ENCODE measurements around the gene UQCR11.

UQCR11 gene

DNA sequence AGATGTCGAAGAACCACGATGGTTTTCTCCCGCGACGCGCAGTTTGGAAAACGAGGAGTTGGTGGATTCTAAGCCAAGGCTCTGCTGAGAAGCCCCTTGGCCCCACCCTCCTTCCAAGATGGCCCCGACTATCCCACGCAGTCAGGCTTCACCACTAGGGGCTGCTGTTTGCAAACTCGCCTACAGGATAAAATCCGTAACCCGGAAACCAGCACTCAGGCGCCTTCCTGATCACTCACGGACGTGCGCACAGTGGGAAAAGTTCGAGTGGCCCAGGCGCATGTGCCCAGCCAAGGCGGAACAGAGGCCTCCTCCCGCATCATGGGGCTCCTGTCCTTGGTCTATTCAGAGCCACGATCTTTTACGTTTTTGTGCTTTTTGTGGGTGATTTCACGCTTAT is 19.2 kb upstream of the UQCR11 start:
- TF ChIP-seq, protein P1, sequence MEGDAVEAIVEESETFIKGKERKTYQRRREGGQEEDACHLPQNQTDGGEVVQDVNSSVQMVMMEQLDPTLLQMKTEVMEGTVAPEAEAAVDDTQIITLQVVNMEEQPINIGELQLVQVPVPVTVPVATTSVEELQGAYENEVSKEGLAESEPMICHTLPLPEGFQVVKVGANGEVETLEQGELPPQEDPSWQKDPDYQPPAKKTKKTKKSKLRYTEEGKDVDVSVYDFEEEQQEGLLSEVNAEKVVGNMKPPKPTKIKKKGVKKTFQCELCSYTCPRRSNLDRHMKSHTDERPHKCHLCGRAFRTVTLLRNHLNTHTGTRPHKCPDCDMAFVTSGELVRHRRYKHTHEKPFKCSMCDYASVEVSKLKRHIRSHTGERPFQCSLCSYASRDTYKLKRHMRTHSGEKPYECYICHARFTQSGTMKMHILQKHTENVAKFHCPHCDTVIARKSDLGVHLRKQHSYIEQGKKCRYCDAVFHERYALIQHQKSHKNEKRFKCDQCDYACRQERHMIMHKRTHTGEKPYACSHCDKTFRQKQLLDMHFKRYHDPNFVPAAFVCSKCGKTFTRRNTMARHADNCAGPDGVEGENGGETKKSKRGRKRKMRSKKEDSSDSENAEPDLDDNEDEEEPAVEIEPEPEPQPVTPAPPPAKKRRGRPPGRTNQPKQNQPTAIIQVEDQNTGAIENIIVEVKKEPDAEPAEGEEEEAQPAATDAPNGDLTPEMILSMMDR (IDR thresholded peaks at IDR 0.05; ENCODE audit: poor library complexity, severe bottlenecking) = peak; percentile 32
- no peak for ATAC-seq (ENCODE audit: low read depth)

GRCh38 chr19:1622541-1622940 is 17.3 kb upstream of the UQCR11 start:
- Histone ChIP-seq H3K9me3 (ENCODE audit: severe bottlenecking) (no peaks in the 10 kb centered on the region), H3K4me1 (ENCODE audit: insufficient read depth, poor library complexity, severe bottlenecking) (no peaks in the 10 kb centered on the region), H3K4me3 (ENCODE audit: severe bottlenecking) (no peak overlapping the region), H3K27ac (ENCODE audit: poor library complexity, severe bottlenecking) (no peak overlapping the region), H3K27me3 (ENCODE audit: insufficient read depth, poor library complexity, severe bottlenecking) (no peaks in the 10 kb centered on the region), H3K36me3 (ENCODE audit: low read depth) (peaks cover 37% of the 10 kb centered on the region)
- ATAC-seq (ENCODE audit: low read depth) (no peak), DNase-seq (ENCODE audit: low spot score) (no peak)
- TF ChIP-seq, protein P1 (IDR thresholded peaks at IDR 0.05; ENCODE audit: poor library complexity, severe bottlenecking) = no peak

More for the DNA sequence above, 19.2 kb upstream of the UQCR11 start:
- H3K9me3 ChIP-seq (ENCODE audit: severe bottlenecking) = no peaks in the 10 kb centered on the region
- DNase-seq (ENCODE audit: low spot score) = no peak
- H3K36me3 ChIP-seq (ENCODE audit: low read depth) = peaks cover 26% of the 10 kb centered on the region; the same call in 1 of the 2 replicates
- no peaks in the 10 kb centered on the region for H3K4me1 ChIP-seq (ENCODE audit: insufficient read depth, poor library complexity, severe bottlenecking)
- H3K4me3 ChIP-seq (ENCODE audit: severe bottlenecking) = no peak overlapping the region
- H3K27me3 ChIP-seq (ENCODE audit: insufficient read depth, poor library complexity, severe bottlenecking) = no peaks in the 10 kb centered on the region
- H3K27ac ChIP-seq (ENCODE audit: poor library complexity, severe bottlenecking) = no peak overlapping the region

DNA sequence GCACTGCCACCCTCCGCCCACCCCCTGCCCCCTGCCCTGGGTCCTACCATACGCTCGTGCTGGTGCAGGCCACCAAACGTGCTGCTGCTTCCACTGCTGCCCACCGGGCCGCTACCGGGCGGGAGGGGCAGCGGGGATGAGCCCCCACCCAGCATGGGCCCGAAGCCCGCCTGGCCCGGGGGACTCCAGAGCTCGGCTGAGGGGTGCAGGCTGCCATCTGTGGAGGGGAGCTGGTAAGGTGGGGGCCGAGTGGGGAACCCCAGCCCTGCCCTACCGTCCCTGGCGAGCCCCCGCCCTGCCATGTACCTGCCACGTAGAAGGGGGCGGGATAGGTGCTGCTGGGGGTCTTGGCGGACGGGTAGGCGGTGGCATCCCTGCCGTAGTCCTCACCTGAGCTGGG is 16.7 kb upstream of the UQCR11 start:
- no peaks in the 10 kb centered on the region for H3K9me3 ChIP-seq (ENCODE audit: severe bottlenecking)
- TF ChIP-seq, protein P1 (IDR thresholded peaks at IDR 0.05; ENCODE audit: poor library complexity, severe bottlenecking) = no peak
- no peaks in the 10 kb centered on the region for H3K4me1 ChIP-seq (ENCODE audit: insufficient read depth, poor library complexity, severe bottlenecking)
- H3K27ac ChIP-seq (ENCODE audit: poor library complexity, severe bottlenecking) = no peak overlapping the region
- H3K4me3 ChIP-seq (ENCODE audit: severe bottlenecking) = no peak overlapping the region
- no peak for DNase-seq (ENCODE audit: low spot score)
- H3K27me3 ChIP-seq (ENCODE audit: insufficient read depth, poor library complexity, severe bottlenecking) = no peaks in the 10 kb centered on the region
- H3K36me3 ChIP-seq (ENCODE audit: low read depth) = peaks cover 39% of the 10 kb centered on the region
- no peak for ATAC-seq (ENCODE audit: low read depth)

DNA sequence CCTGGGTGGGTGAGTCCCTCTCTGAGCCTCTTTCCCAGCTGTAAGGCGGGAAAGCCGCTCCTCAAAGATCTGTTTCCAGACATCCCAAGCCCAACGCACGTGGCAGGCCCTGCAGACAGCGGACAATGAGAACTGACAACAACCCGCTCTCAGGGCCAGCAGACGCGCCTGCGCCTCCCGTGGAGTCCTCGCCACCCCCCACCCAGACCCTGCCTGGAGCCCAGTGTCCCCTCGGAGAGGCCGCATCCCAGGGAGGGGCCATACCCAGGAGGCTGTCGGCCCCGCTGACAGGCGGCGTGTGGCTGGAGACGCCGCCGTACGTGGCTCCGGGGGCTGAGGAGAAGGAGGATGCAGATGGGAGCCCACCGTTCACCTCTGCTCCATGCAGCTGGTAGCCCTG is 16.3 kb upstream of the UQCR11 start:
- Histone ChIP-seq H3K9me3 (ENCODE audit: severe bottlenecking) (no peaks in the 10 kb centered on the region), H3K4me1 (ENCODE audit: insufficient read depth, poor library complexity, severe bottlenecking) (no peaks in the 10 kb centered on the region), H3K36me3 (ENCODE audit: low read depth) (peaks cover 43% of the 10 kb centered on the region), H3K27me3 (ENCODE audit: insufficient read depth, poor library complexity, severe bottlenecking) (no peaks in the 10 kb centered on the region), H3K27ac (ENCODE audit: poor library complexity, severe bottlenecking) (no peak overlapping the region), H3K4me3 (ENCODE audit: severe bottlenecking) (no peak overlapping the region)
- TF ChIP-seq, protein P1 (IDR thresholded peaks at IDR 0.05; ENCODE audit: poor library complexity, severe bottlenecking) = no peak
- ATAC-seq (ENCODE audit: low read depth) (no peak), DNase-seq (ENCODE audit: low spot score) (no peak)

DNA sequence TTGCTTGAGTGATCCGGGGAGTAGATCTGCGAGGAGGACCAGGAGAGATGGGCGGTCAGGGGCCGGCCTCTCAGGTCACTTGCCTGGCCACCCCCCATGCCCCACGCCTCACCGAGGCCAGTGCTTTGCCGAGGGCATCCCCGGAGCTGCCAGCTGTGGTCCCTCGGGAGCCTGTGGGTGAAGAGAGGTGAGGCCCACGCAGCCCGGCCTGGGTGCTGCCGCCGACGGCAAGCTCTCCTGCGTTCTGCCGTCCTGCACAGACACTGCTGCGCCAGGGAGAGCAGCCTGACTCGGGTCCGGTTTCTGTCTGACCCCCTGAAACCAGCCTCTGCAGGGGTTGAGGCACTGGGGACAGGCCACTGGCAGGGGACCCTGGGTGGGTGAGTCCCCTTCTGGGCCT is 15.8 kb upstream of the UQCR11 start:
- no peak overlapping the region for H3K27ac ChIP-seq (ENCODE audit: poor library complexity, severe bottlenecking)
- H3K4me1 ChIP-seq (ENCODE audit: insufficient read depth, poor library complexity, severe bottlenecking) = no peaks in the 10 kb centered on the region
- TF ChIP-seq, protein P1 (IDR thresholded peaks at IDR 0.05; ENCODE audit: poor library complexity, severe bottlenecking) = no peak

More for the DNA sequence above, 15.8 kb upstream of the UQCR11 start:
- H3K4me3 ChIP-seq (ENCODE audit: severe bottlenecking) = no peak overlapping the region
- ATAC-seq (ENCODE audit: low read depth) (no peak), DNase-seq (ENCODE audit: low spot score) (no peak)
- no peaks in the 10 kb centered on the region for H3K27me3 ChIP-seq (ENCODE audit: insufficient read depth, poor library complexity, severe bottlenecking)
- no peaks in the 10 kb centered on the region for H3K9me3 ChIP-seq (ENCODE audit: severe bottlenecking)
- H3K36me3 ChIP-seq (ENCODE audit: low read depth) = peaks cover 46% of the 10 kb centered on the region
